ENCODE results near the gene SIVA1. TPM values are rescaled to one million over a fixed set of nuclear protein-coding genes. Genes with fewer than 3 reads are reported as not detected.

SIVA1 gene
- total RNA-seq, 4 donors from 2014 or later = 228 to 357 (median 264) TPM

DNA sequence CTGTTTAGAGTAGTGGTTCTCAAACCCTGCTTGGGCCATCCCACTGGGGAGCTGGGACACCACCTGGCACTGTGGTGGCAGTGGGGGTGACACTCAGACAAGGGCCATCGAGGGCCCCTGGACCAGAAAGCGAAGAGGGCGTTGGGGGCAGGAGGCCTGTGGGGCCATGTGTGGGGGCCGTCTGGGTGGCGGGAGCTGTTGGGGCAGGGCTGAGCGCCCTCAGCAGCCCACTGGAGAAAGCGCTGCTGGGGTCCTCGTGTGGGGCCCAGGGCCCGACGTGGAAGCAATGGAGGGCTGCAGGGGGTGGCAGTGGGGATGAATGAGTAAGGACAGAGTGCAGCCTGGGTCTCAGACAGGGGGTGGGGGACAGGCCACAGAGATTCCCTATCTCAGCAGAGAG lies 34.8 kb upstream of the SIVA1 start:
- TF ChIP-seq, protein P1, sequence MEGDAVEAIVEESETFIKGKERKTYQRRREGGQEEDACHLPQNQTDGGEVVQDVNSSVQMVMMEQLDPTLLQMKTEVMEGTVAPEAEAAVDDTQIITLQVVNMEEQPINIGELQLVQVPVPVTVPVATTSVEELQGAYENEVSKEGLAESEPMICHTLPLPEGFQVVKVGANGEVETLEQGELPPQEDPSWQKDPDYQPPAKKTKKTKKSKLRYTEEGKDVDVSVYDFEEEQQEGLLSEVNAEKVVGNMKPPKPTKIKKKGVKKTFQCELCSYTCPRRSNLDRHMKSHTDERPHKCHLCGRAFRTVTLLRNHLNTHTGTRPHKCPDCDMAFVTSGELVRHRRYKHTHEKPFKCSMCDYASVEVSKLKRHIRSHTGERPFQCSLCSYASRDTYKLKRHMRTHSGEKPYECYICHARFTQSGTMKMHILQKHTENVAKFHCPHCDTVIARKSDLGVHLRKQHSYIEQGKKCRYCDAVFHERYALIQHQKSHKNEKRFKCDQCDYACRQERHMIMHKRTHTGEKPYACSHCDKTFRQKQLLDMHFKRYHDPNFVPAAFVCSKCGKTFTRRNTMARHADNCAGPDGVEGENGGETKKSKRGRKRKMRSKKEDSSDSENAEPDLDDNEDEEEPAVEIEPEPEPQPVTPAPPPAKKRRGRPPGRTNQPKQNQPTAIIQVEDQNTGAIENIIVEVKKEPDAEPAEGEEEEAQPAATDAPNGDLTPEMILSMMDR (IDR thresholded peaks at IDR 0.05 in 4 of 5, conservative IDR thresholded peaks at IDR 0.05 in 1 of 5) = no peak
- no peak for TF ChIP-seq POLR2A (IDR thresholded peaks at IDR 0.05)
- ATAC-seq = no peak
- Histone ChIP-seq H3K27me3 (no peaks in the 10 kb centered on the region), H3K4me1 (peaks cover 16 to 32% of the 10 kb centered on the region in 2 donors), H3K4me3 (no peak overlapping the region), H3K36me3 (peaks cover 0 to 8% of the 10 kb centered on the region in 2 donors), H3K9me3 (no peaks in the 10 kb centered on the region), H3K27ac (peak overlapping the region; percentile 58 to 68 (median 64))
- intact Hi-C loops (cut with DNase I; ENCODE audit: low total_unique reads) = no loop called here
- in situ Hi-C loops (cut with MboI; ENCODE audit: low sequenced_read_pairs in 4 of 4) = no loop called here
- DNase-seq = no peak

DNA sequence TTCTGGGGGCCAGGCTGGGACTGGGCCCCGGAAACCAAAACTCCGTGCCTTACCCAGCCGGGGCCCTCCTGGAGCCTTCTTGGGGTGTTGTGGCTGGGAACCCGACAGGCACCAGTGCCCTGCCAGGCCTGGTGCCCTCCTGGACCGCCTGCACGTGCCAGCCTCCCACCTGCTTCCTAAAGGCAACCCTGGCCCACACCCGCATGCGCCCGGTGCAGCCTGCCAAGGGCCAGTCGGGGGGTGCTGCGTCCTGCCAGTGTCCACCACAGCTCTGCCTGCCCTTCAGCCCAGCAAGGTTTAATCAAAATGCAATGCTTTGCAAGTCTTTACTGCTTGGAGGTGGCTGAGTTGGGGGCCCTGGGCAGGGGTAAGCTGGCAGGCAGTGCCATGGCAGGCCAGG lies 34.1 kb upstream of the SIVA1 start:
- ATAC-seq (no peak), DNase-seq (no peak)
- H3K4me1 ChIP-seq = peaks cover 21 to 38% of the 10 kb centered on the region in 2 donors
- TF ChIP-seq POLR2A (IDR thresholded peaks at IDR 0.05) = no peak
- TF ChIP-seq, protein P1 (IDR thresholded peaks at IDR 0.05 in 4 of 5, conservative IDR thresholded peaks at IDR 0.05 in 1 of 5) = no peak
- intact Hi-C loops (cut with DNase I; ENCODE audit: low total_unique reads) = no loop called here
- H3K27me3 ChIP-seq = no peaks in the 10 kb centered on the region
- no peak overlapping the region for H3K4me3 ChIP-seq
- no peaks in the 10 kb centered on the region for H3K9me3 ChIP-seq
- H3K27ac ChIP-seq = peak overlapping the region; percentile 58 to 68 (median 64)
- in situ Hi-C loops (cut with MboI; ENCODE audit: low sequenced_read_pairs in 4 of 4) = no loop called here
- H3K36me3 ChIP-seq = peaks cover 0 to 8% of the 10 kb centered on the region in 2 donors

DNA sequence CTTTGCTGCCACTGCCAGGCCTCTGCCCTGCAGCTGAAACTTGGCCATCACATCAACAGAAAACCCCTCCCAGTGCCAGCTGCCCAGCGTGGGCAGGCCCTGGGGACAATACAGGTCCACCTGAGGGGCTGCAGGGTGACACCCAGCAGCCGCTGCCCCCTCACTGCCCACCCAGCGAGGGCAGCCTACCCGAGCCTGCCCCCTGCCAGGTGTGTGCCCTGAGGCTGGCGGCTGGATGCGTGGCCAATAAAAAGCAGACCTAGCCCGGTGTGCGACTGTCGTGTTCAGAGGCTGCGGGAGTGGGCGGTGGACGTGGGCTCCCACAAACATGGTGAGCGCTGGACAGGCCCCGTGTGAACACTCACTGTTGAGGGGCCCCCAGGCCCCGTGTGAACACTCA lies 33.6 kb upstream of the SIVA1 start:
- no peak overlapping the region for H3K4me3 ChIP-seq
- in situ Hi-C loops (cut with MboI; ENCODE audit: low sequenced_read_pairs in 4 of 4) = no loop called here
- intact Hi-C loops (cut with DNase I; ENCODE audit: low total_unique reads) = no loop called here
- ATAC-seq (no peak), DNase-seq (no peak)
- no peak for TF ChIP-seq POLR2A (IDR thresholded peaks at IDR 0.05)
- TF ChIP-seq, protein P1 (IDR thresholded peaks at IDR 0.05 in 4 of 5, conservative IDR thresholded peaks at IDR 0.05 in 1 of 5) = no peak
- peaks cover 21 to 38% of the 10 kb centered on the region in 2 donors for H3K4me1 ChIP-seq
- no peaks in the 10 kb centered on the region for H3K27me3 ChIP-seq
- no peaks in the 10 kb centered on the region for H3K9me3 ChIP-seq
- H3K27ac ChIP-seq = peak overlapping the region; percentile 58 to 68 (median 64)
- H3K36me3 ChIP-seq = peaks cover 0 to 7% of the 10 kb centered on the region in 2 donors

DNA sequence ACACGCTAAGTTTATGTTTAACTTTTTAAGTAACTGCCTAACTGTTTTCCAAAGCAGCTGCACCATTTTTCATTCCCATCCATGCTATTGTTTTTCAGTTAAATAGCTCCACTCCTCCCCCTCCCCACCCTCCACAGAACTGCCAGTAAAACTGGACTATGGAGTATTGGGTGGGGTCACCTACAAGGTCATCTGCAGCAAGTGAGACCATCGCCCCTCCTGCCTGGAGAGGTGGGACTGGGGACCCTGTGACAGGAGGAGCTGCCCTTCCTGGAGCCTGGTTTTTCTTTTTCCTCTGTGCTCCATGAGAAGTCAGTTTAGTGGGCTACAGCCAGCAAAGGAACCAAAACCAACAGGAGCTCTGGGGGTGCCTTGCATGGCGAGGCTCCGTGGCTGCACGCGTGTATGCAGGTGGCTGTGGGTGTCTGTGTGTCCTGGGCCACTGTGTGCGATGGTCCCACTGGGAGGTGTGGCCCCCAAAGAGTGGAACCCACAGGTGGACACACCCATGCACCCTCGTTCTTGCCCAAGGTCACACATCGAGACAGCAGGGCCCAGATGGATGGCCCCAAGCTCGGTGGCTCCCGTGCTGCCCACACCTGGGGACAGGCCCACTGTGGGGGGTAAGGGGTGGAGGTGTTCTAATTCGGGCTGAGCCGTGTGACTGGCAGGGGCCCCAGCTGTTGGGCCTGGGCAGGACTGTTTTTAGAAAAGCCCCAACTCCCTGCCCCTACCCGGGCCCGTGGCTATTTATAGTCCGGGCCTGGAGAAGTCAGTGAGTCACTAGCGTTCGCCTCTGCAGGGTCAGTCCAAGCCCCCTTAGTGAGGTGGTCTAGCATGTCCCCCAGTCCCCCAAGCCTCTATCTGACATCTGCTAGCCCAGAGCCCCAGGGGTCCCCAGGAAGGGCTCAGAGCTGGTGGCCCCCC lies 31.2 kb upstream of the SIVA1 start:
- no peaks in the 10 kb centered on the region for H3K9me3 ChIP-seq
- peaks cover 44 to 57% of the 10 kb centered on the region in 2 donors for H3K4me1 ChIP-seq
- ATAC-seq = peak; percentile 40 to 45
- H3K36me3 ChIP-seq = no peaks in the 10 kb centered on the region
- in situ Hi-C loops (cut with MboI; ENCODE audit: low sequenced_read_pairs in 4 of 4) (no loop called here), intact Hi-C loops (cut with DNase I; ENCODE audit: low total_unique reads) (loop anchor here (1.0 to 10.0 kb wide), 3 partner anchors 27 to 1167 kb away; no protein-coding TSS in a partner anchor)
- TF ChIP-seq, protein P1 (IDR thresholded peaks at IDR 0.05 in 4 of 5, conservative IDR thresholded peaks at IDR 0.05 in 1 of 5) = no peak
- TF ChIP-seq POLR2A (IDR thresholded peaks at IDR 0.05) = peak; percentile 50 to 66
- no peak overlapping the region for H3K4me3 ChIP-seq
- DNase-seq = peak; percentile 90 to 97
- peak overlapping the region; percentile 94 to 99 (median 96) for H3K27ac ChIP-seq
- H3K27me3 ChIP-seq = no peaks in the 10 kb centered on the region
